HG03520 (cell line): Measurements from ENCODE around the gene KIRREL3.

Source experiments
- ATAC-seq: cut with Tn5 transposase; IDR thresholded peaks from one replicate; pipeline ENCODE4 v1.9.1; 2021; ENCODE audit warnings: mild to moderate bottlenecking, moderate library complexity; ENCODE audit not compliant: unreplicated experiment

Gene KIRREL3

GRCh38 chr11:127000291-127000968 lies at the start of gene KIRREL3:
Gene KIRREL3, minus strand, starts transcription at chr11:127000770.
- no peak for ATAC-seq

- ATAC-seq: no peak
Observed at GRCh38 chr11:127050186-127050585, 49.6 kb upstream of the KIRREL3 start.

- no peak for ATAC-seq
Observed at GRCh38 chr11:127049486-127049885, 48.9 kb upstream of the KIRREL3 start.

- no peak for ATAC-seq
Observed at GRCh38 chr11:127044535-127044934, 44.0 kb upstream of the KIRREL3 start.

- ATAC-seq: no peak
Observed at GRCh38 chr11:127042445-127042844, 41.9 kb upstream of the KIRREL3 start.

GRCh38 chr11:127039591-127039990 lies 39.0 kb upstream of the KIRREL3 start:
- no peak for ATAC-seq

GRCh38 chr11:127037596-127037995 lies 37.0 kb upstream of the KIRREL3 start:
- ATAC-seq: no peak

- ATAC-seq: no peak
Observed at GRCh38 chr11:127037001-127037400, 36.4 kb upstream of the KIRREL3 start.

GRCh38 chr11:127035824-127036223 lies 35.3 kb upstream of the KIRREL3 start:
- no peak for ATAC-seq

- ATAC-seq: no peak
Observed at GRCh38 chr11:127034973-127035372, 34.4 kb upstream of the KIRREL3 start.

GRCh38 chr11:127028648-127029047 lies 28.1 kb upstream of the KIRREL3 start:
- no peak for ATAC-seq

GRCh38 chr11:127027789-127028188 lies 27.2 kb upstream of the KIRREL3 start:
- no peak for ATAC-seq

GRCh38 chr11:127027000-127027399 lies 26.4 kb upstream of the KIRREL3 start:
- ATAC-seq: no peak

GRCh38 chr11:127023991-127024390 lies 23.4 kb upstream of the KIRREL3 start:
- ATAC-seq: no peak

GRCh38 chr11:127018683-127019279 lies 18.2 kb upstream of the KIRREL3 start:
- no peak for ATAC-seq

- no peak for ATAC-seq
Observed at GRCh38 chr11:127017482-127017881, 16.9 kb upstream of the KIRREL3 start.

GRCh38 chr11:127013550-127013949 lies 13.0 kb upstream of the KIRREL3 start:
- no peak for ATAC-seq

GRCh38 chr11:127006311-127006710 lies 5.7 kb upstream of the KIRREL3 start:
- ATAC-seq: no peak

GRCh38 chr11:127003260-127003981 lies 2.9 kb upstream of the KIRREL3 start:
- ATAC-seq: no peak

GRCh38 chr11:127002669-127003259 lies 2.2 kb upstream of the KIRREL3 start:
- no peak for ATAC-seq

GRCh38 chr11:127000981-127001380 lies 411 bp upstream of the KIRREL3 start:
- no peak for ATAC-seq

- ATAC-seq: no peak
Observed at GRCh38 chr11:126999366-126999765, 1.2 kb downstream of the KIRREL3 start.
